SK-N-SH (cell line): ENCODE results near the gene CUX1. TPM values are rescaled to one million over a fixed set of nuclear protein-coding genes. Genes with fewer than 3 reads are reported as not detected.
"Not testable (repeated sequence)": the region's sequence is repeated elsewhere in the genome, so short reads cannot be mapped to it uniquely, and the experiment has no call there.

ENCODE experiments used
- CTCF ChIA-PET: fragments of 300-600, 350-600 bp; formaldehyde crosslinking; extraction: SDS; loops from one replicate; lab custom pipeline; 2021; lab: Yijun Ruan, JAX
- POLR2A ChIA-PET: fragments of 350-600 bp; sonication (Branson Sonifier 250); formaldehyde crosslinking; extraction: SDS; loops from one replicate; lab custom pipeline; 2020; ENCODE audit warnings: antibody characterized with exemption, inconsistent platforms; lab: Yijun Ruan, JAX
- DNase-seq: peaks from one replicate; pipeline ENCODE4 v3.0.0; 2012
- H2AFZ ChIP-seq: fragments of 200-600 bp; sonication (generic); 2 replicates; pipeline ENCODE4 v1.8.1; 2016; ENCODE audit warnings: antibody characterized with exemption, mild to moderate bottlenecking, low read depth
- H3F3A ChIP-seq: fragments of 200-600 bp; sonication (generic); replicated peaks from 2 replicates; pipeline ENCODE3; 2016; ENCODE audit warnings: antibody characterized with exemption, mild to moderate bottlenecking; ENCODE audit not compliant: insufficient read depth
- H3K27ac ChIP-seq, 2 experiments: fragments of 200-500 bp in 1 of 2; fragments of 200-600 bp in 1 of 2; sonication (Bioruptor generic) in 1 of 2; sonication (generic), shearing (Covaris generic) in 1 of 2; 2 replicates each; pipeline versions ENCODE4 v1.5.1 to v1.6.1; 2014 to 2016; ENCODE audit warnings: low read depth in 2 of 2, inconsistent platforms in 1 of 2, low read length in 1 of 2, mild to moderate bottlenecking in 1 of 2, mixed read lengths in 1 of 2
- H3K27me3 ChIP-seq: fragments of 200-600 bp; sonication (generic), shearing (Covaris generic); 2 replicates; pipeline ENCODE4 v1.6.1; 2016; ENCODE audit warnings: mixed run types; ENCODE audit not compliant: insufficient read depth
- H3K36me3 ChIP-seq, 2 experiments: fragments of 200-500 bp in 1 of 2; fragments of 200-600 bp in 1 of 2; sonication (Bioruptor generic) in 1 of 2; sonication (generic) in 1 of 2; replicated peaks in 1 of 2; 2 replicates each; pipeline versions ENCODE3 to v1.5.1; 2014 to 2016; ENCODE audit warnings: low read length in 1 of 2, mild to moderate bottlenecking in 1 of 2; ENCODE audit not compliant: insufficient read depth in 2 of 2, control insufficient read depth in 1 of 2
- H3K4me1 ChIP-seq, 2 experiments: fragments of 200-500 bp in 1 of 2; fragments of 200-600 bp in 1 of 2; sonication (Bioruptor generic) in 1 of 2; sonication (generic), shearing (Covaris generic) in 1 of 2; 2 replicates each; pipeline versions ENCODE4 v1.5.1 to v1.6.1; 2014 to 2016; ENCODE audit warnings: low read depth in 1 of 2, low read length in 1 of 2, mixed run types in 1 of 2; ENCODE audit not compliant: insufficient read depth in 2 of 2, control insufficient read depth in 1 of 2
- H3K4me2 ChIP-seq: fragments of 200-600 bp; sonication (generic), shearing (Covaris generic); 2 replicates; pipeline ENCODE4 v1.6.1; 2017; ENCODE audit warnings: mixed run types
- H3K4me3 ChIP-seq, 2 experiments: fragments of 200-500 bp in 1 of 2; fragments of 200-600 bp in 1 of 2; sonication (Bioruptor generic) in 1 of 2; sonication (generic), shearing (Covaris generic) in 1 of 2; 2 replicates each; pipeline versions ENCODE4 v1.5.1 to v1.8.1; 2014 to 2016; ENCODE audit warnings: low read depth in 2 of 2, inconsistent platforms in 1 of 2, low read length in 1 of 2, mild to moderate bottlenecking in 1 of 2, mixed read lengths in 1 of 2, moderate library complexity in 1 of 2
- H3K79me2 ChIP-seq: fragments of 200-600 bp; sonication (generic); 2 replicates; pipeline ENCODE4 v1.8.1; 2017; ENCODE audit warnings: mild to moderate bottlenecking; ENCODE audit not compliant: insufficient read depth
- H3K9ac ChIP-seq: fragments of 200-600 bp; sonication (generic); 2 replicates; pipeline ENCODE4 v1.6.1; 2017; ENCODE audit warnings: mixed run types
- H3K9me2 ChIP-seq: fragments of 200-600 bp; sonication (generic); 2 replicates; pipeline ENCODE4 v1.6.1; 2017; ENCODE audit warnings: mixed run types
- H3K9me3 ChIP-seq: fragments of 200-600 bp; sonication (generic); 2 replicates; pipeline ENCODE4 v1.6.1; 2017; ENCODE audit warnings: mixed run types, mild to moderate bottlenecking, moderate library complexity
- H4K20me1 ChIP-seq: fragments of 200-600 bp; sonication (generic); 2 replicates; pipeline ENCODE4 v1.6.1; 2017; ENCODE audit warnings: mild to moderate bottlenecking, mixed run types; ENCODE audit not compliant: insufficient read depth
- CTCF ChIP-seq: fragments of 200-600 bp; sonication (generic); IDR thresholded peaks from 2 replicates; pipeline ENCODE4 v1.6.1; 2017; ENCODE audit warnings: antibody characterized with exemption, mild to moderate bottlenecking, moderate library complexity
- EZH2phosphoT487 ChIP-seq: fragments of 200-600 bp; sonication (generic); IDR thresholded peaks from 2 replicates; pipeline ENCODE4 v1.6.1; 2017; ENCODE audit warnings: low read depth, mixed run types, mild to moderate bottlenecking, antibody characterized with exemption, moderate library complexity, borderline replicate concordance
- FOSL2 ChIP-seq: IDR thresholded peaks from 2 replicates; pipeline ENCODE4 v1.4.0; 2012; ENCODE audit warnings: low read depth, mild to moderate bottlenecking, moderate library complexity, borderline replicate concordance
- FOXJ3 ChIP-seq: sonication (generic); formaldehyde crosslinking; IDR thresholded peaks from 2 replicates; pipeline ENCODE4 v1.5.1; 2020; ENCODE audit warnings: mild to moderate bottlenecking, missing genetic modification reagents
- GATA2 ChIP-seq: sonication (generic); formaldehyde crosslinking; IDR thresholded peaks from 2 replicates; pipeline ENCODE4 v1.5.0; 2020; ENCODE audit warnings: mild to moderate bottlenecking, missing genetic modification reagents
- NRF1 ChIP-seq: IDR thresholded peaks from 2 replicates; pipeline ENCODE4 v1.6.1; 2012; ENCODE audit warnings: low read depth, mild to moderate bottlenecking, low read length
- PBX3 ChIP-seq: IDR thresholded peaks from 2 replicates; pipeline ENCODE4; 2012
- POLR2AphosphoS5 ChIP-seq: IDR thresholded peaks from 2 replicates; pipeline ENCODE4 v1.6.1; 2012; ENCODE audit warnings: low read depth, low read length
- RCOR1 ChIP-seq: fragments of 150-350 bp; IDR thresholded peaks from 2 replicates; pipeline ENCODE4 v1.6.1; 2017; ENCODE audit warnings: antibody characterized with exemption, low read length
- RFX5 ChIP-seq: IDR thresholded peaks from 2 replicates; pipeline ENCODE4 v1.6.1; 2012; ENCODE audit warnings: mild to moderate bottlenecking, improper control_type of control experiment, low read length
- SMC3 ChIP-seq: IDR thresholded peaks from 2 replicates; pipeline ENCODE4 v1.6.1; 2012; ENCODE audit warnings: low read depth, low read length, improper control_type of control experiment
- TAF1 ChIP-seq: IDR thresholded peaks from 2 replicates; pipeline ENCODE4 v1.6.1; 2012; ENCODE audit warnings: low read depth, mild to moderate bottlenecking, low read length, moderate library complexity, borderline replicate concordance
- TCF12 ChIP-seq: IDR thresholded peaks from 2 replicates; pipeline ENCODE4 v1.4.0; 2012
- WGBS: methylation state at CpG from one replicate; pipeline ENCODE4 v1.1.6; 2017; ENCODE audit warnings: low lambda C conversion rate; 5-methylcytosine and 5-hydroxymethylcytosine counted together
- polyA plus RNA-seq, 3 experiments: library from polyadenylated mRNA; depleted of rRNA; stranded (reverse); fragments of >200 nt; gene quantifications; 2 replicates each; pipeline ENCODE4 v1.2.3, GENCODE V29; 2012
- TF ChIP-seq, protein P1 (sequence below): IDR thresholded peaks from 2 replicates; pipeline ENCODE4 v1.4.0; 2012; ENCODE audit warnings: low read depth
- TF ChIP-seq, protein P2 (sequence below): IDR thresholded peaks from 2 replicates; pipeline ENCODE4 v1.4.0; 2012; ENCODE audit warnings: low read depth, borderline replicate concordance

The CUX1 gene
- polyA plus RNA-seq, 1 of the 3 experiments (the other 2 are of a cell fraction) = 68.6 TPM

DNA sequence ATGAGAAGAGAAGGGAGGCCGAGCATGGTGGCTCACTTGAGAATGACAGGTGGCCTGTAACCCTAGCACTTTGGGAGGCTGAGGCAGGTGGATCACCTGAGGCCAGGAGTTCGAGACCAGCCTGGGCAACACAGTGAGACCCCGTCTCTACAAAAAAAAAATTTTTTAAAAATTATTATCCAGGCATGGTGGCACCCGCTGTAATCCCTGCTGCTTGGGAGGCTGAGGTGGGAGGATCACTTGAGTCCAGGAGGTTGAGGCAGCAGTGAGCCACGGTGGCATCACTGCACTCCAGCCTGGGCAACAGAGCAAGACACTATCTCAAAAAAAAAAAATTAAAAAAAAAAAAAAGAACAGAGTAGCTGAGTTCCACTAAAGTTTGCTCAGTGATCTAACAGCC, 412.7 kb downstream of the CUX1 start:
- H3K79me2 ChIP-seq, DNase-seq, H4K20me1 ChIP-seq, H3K27ac ChIP-seq, H3K4me1 ChIP-seq, H3F3A ChIP-seq, H3K4me2 ChIP-seq, H3K4me3 ChIP-seq, H3K9me3 ChIP-seq, H3K9ac ChIP-seq, H2AFZ ChIP-seq, H3K9me2 ChIP-seq, H3K27me3 ChIP-seq: not testable (repeated sequence)
- H3K36me3 ChIP-seq = peaks cover 6 to 20% of the 10 kb centered on the region in 2 experiments
- CTCF ChIA-PET = interaction anchor here (0.6 to 2.8 kb wide), 4 partner anchors 373 to 822 kb away, joined by 3 to 15 read pairs (median 8); no protein-coding TSS in a partner anchor
- POLR2A ChIA-PET = interaction anchor here (0.6 kb wide), 1 partner anchor 206 kb away, joined by 3 read pairs; no protein-coding TSS in a partner anchor
- 93% methylated on average over 5 of the region's 5 CpGs for WGBS

- H2AFZ ChIP-seq = no peak overlapping the region
- DNase-seq = no peak
- CTCF ChIA-PET = interaction anchor here (0.7 to 2.8 kb wide), 4 partner anchors 12 to 688 kb away, joined by 3 to 15 read pairs (median 8); no protein-coding TSS in a partner anchor
- 86% methylated on average over 4 of the region's 4 CpGs for WGBS
- no peaks in the 10 kb centered on the region for H3K9me3 ChIP-seq
- H3F3A ChIP-seq = no peaks in the 10 kb centered on the region
- H3K79me2 ChIP-seq = no peaks in the 10 kb centered on the region
- H3K4me2 ChIP-seq = no peak overlapping the region
- H3K27ac ChIP-seq = no peak overlapping the region; a peak in 1 of 4 replicates
- no peaks in the 10 kb centered on the region for H3K9me2 ChIP-seq
- H3K27me3 ChIP-seq = no peaks in the 10 kb centered on the region
- H3K36me3 ChIP-seq = peaks cover 6 to 20% of the 10 kb centered on the region in 2 experiments
- no peak overlapping the region for H3K9ac ChIP-seq
- TF ChIP-seq PBX3 (0 out of 2 replicates have a peak, but pooled peaks have one; percentile 8), TAF1 (no peak), FOXJ3 (no peak), FOSL2 (peak; percentile 53; the same call in 1 of the 2 replicates), RFX5 (no peak)
- TF ChIP-seq, all 33 proteins: peak for 2
- no peaks in the 10 kb centered on the region; a peak in 1 of 4 replicates for H3K4me1 ChIP-seq
- H4K20me1 ChIP-seq = no peaks in the 10 kb centered on the region
- POLR2A ChIA-PET = interaction anchor here (0.6 kb wide), 1 partner anchor 207 kb away, joined by 3 read pairs; no protein-coding TSS in a partner anchor
- no peak overlapping the region for H3K4me3 ChIP-seq
Measured at GRCh38 chr7:102230593-102230992, 413.2 kb downstream of the CUX1 start.

DNA sequence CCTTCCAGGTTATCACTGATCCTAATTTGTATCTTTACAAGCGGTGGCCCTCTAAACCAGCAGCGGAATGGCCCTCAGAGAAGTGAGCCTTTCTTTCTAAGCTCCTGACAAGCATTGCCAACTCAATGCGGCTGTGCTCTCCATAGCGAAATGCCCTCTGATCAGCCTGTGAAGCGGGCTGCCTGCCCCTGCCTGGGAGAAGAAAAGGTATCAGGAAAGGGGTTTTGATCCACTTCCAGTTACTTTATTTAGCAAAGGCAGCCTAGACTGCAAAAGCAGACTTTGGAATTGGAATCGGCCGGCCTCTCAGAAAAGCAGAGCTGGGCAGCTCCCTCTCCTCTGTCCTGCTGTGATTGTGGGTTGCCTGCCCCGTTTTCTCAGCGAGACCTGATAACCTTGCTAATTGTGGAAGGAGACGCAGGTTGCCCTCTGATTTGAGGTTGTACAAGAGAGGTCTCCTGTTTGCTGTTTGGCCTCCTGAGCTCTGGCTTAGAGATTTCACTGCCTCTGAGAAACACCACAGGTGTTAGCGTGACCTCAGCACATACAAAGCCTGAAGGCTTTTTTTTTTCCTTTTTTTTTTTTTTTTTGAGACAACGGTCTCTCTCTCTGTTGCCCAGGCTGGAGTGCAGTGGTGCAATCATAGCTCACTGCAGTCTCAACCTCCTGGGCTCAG, 415.3 kb downstream of the CUX1 start:
- Histone ChIP-seq H3K9me2 (no peaks in the 10 kb centered on the region), H3K9me3 (no peaks in the 10 kb centered on the region), H3K27ac (no peak overlapping the region), H3F3A (no peaks in the 10 kb centered on the region), H3K36me3 (peaks cover 5 to 24% of the 10 kb centered on the region in 2 experiments), H3K4me1 (peaks cover 0 to 2% of the 10 kb centered on the region in 2 experiments; a peak in 1 of 4 replicates), H3K9ac (no peak overlapping the region), H3K4me2 (no peak overlapping the region), H3K79me2 (no peaks in the 10 kb centered on the region), H4K20me1 (no peaks in the 10 kb centered on the region), H3K27me3 (no peaks in the 10 kb centered on the region), H3K4me3 (no peak overlapping the region), H2AFZ (no peak overlapping the region)
- 98% methylated on average over 12 of the region's 12 CpGs for WGBS
- no peak for TF ChIP-seq NRF1
- no peak for TF ChIP-seq TCF12
- no peak for TF ChIP-seq CTCF
- TF ChIP-seq EZH2phosphoT487 = no peak
- TF ChIP-seq POLR2AphosphoS5 = no peak
- no peak for TF ChIP-seq RCOR1
- TF ChIP-seq FOXJ3 = no peak
- no peak for TF ChIP-seq GATA2 (CRISPR knock-in tag)
- TF ChIP-seq, protein P1, sequence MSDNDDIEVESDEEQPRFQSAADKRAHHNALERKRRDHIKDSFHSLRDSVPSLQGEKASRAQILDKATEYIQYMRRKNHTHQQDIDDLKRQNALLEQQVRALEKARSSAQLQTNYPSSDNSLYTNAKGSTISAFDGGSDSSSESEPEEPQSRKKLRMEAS = no peak
- TF ChIP-seq, protein P2, sequence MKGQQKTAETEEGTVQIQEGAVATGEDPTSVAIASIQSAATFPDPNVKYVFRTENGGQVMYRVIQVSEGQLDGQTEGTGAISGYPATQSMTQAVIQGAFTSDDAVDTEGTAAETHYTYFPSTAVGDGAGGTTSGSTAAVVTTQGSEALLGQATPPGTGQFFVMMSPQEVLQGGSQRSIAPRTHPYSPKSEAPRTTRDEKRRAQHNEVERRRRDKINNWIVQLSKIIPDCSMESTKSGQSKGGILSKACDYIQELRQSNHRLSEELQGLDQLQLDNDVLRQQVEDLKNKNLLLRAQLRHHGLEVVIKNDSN = no peak
- TF ChIP-seq SMC3 = no peak
- ChIA-PET CTCF (interaction anchor here (0.9 to 2.8 kb wide), 6 partner anchors 39 to 694 kb away, joined by 3 to 15 read pairs (median 5); no protein-coding TSS in a partner anchor), POLR2A (interaction anchor here (0.5 kb wide), 1 partner anchor 64 kb away, joined by 7 read pairs; no protein-coding TSS in a partner anchor)
- DNase-seq = no peak
